Measurements from ENCODE around the gene VEGFC. TPM values are rescaled to one million over a fixed set of nuclear protein-coding genes. Genes with fewer than 3 reads are reported as not detected.
A peak's percentile ranks its signal among the peaks of the same experiment; 100 is the strongest.

The VEGFC gene
- total RNA-seq, 1 donor from 2014 or later, result 20.3 TPM

- FAIRE-seq, result no peak
- Mint-ChIP-seq H3K4me3 (ENCODE audit: unreplicated experiment) (no peak overlapping the region), H3K4me1 (ENCODE audit: low read depth, unreplicated experiment) (peaks cover 21% of the 10 kb centered on the region), H3K36me3 (ENCODE audit: low read depth, unreplicated experiment) (no peaks in the 10 kb centered on the region), H3K9me3 (ENCODE audit: unreplicated experiment) (no peaks in the 10 kb centered on the region), H3K27ac (ENCODE audit: unreplicated experiment) (no peak overlapping the region), H3K27me3 (ENCODE audit: low read depth, unreplicated experiment) (no peaks in the 10 kb centered on the region)
- Histone ChIP-seq H3K79me2 (ENCODE audit: insufficient read depth, low read length) (peaks cover 99% of the 10 kb centered on the region), H3K4me2 (ENCODE audit: low read length) (no peak overlapping the region), H3K4me3 (ENCODE audit: insufficient read depth, low read depth, low read length) (no peak overlapping the region), H2AFZ (ENCODE audit: low read depth, low read length) (no peak overlapping the region), H3K27me3 (ENCODE audit: insufficient read depth, low read length) (no peaks in the 10 kb centered on the region), H3K4me1 (ENCODE audit: insufficient read depth, low read length) (peaks cover 16% of the 10 kb centered on the region), H4K20me1 (ENCODE audit: insufficient read depth, low read length) (peaks cover 42% of the 10 kb centered on the region), H3K9ac (ENCODE audit: low read length) (no peak overlapping the region), H3K27ac (ENCODE audit: low read depth, low read length) (no peak overlapping the region), H3K9me3 (ENCODE audit: insufficient read depth, low read depth, low read length) (no peaks in the 10 kb centered on the region), H3K36me3 (ENCODE audit: insufficient read depth, low read length) (no peaks in the 10 kb centered on the region)
- TF ChIP-seq CTCF (IDR thresholded peaks at IDR 0.05; ENCODE audit: insufficient read depth, low read depth, low read length), result no peak
- DNase-seq (ENCODE audit: low read depth), result no peak
Measured at GRCh38 chr4:176755001-176755400, 37.7 kb downstream of the VEGFC start.

- no peak overlapping the region for H3K4me3 ChIP-seq (ENCODE audit: insufficient read depth, low read depth, low read length)
- DNase-seq (ENCODE audit: low read depth) (peak; percentile 91), FAIRE-seq (peak; percentile 88)
- peaks cover 36% of the 10 kb centered on the region for H4K20me1 ChIP-seq (ENCODE audit: insufficient read depth, low read length)
- peaks cover 99% of the 10 kb centered on the region for H3K79me2 ChIP-seq (ENCODE audit: insufficient read depth, low read length)
- H3K36me3 Mint-ChIP-seq (ENCODE audit: low read depth, unreplicated experiment), result no peaks in the 10 kb centered on the region
- H3K27ac Mint-ChIP-seq (ENCODE audit: unreplicated experiment), result peak overlapping the region; percentile 8
- TF ChIP-seq EZH2 (IDR thresholded peaks at IDR 0.05; ENCODE audit: insufficient read depth, low read length) (no peak), CTCF (IDR thresholded peaks at IDR 0.05; ENCODE audit: insufficient read depth, low read depth, low read length) (no peak)
- H3K27ac ChIP-seq (ENCODE audit: low read depth, low read length), result peak overlapping the region; percentile 35
- no peaks in the 10 kb centered on the region for H3K9me3 Mint-ChIP-seq (ENCODE audit: unreplicated experiment)
- H3K27me3 Mint-ChIP-seq (ENCODE audit: low read depth, unreplicated experiment), result no peaks in the 10 kb centered on the region
- peak overlapping the region; percentile 24 for H3K4me3 Mint-ChIP-seq (ENCODE audit: unreplicated experiment)
- peaks cover 21% of the 10 kb centered on the region for H3K4me1 Mint-ChIP-seq (ENCODE audit: low read depth, unreplicated experiment)
- no peaks in the 10 kb centered on the region for H3K27me3 ChIP-seq (ENCODE audit: insufficient read depth, low read length)
- peak overlapping the region; percentile 51 for H3K4me2 ChIP-seq (ENCODE audit: low read length)
- no peaks in the 10 kb centered on the region for H3K9me3 ChIP-seq (ENCODE audit: insufficient read depth, low read depth, low read length)
- peaks cover 16% of the 10 kb centered on the region for H3K4me1 ChIP-seq (ENCODE audit: insufficient read depth, low read length)
- no peak overlapping the region for H3K9ac ChIP-seq (ENCODE audit: low read length)
- H3K36me3 ChIP-seq (ENCODE audit: insufficient read depth, low read length), result no peaks in the 10 kb centered on the region
- no peak overlapping the region for H2AFZ ChIP-seq (ENCODE audit: low read depth, low read length)
Measured at GRCh38 chr4:176753049-176753448, 39.7 kb downstream of the VEGFC start.

GRCh38 chr4:176752191-176752749 is 40.5 kb downstream of the VEGFC start:
- Mint-ChIP-seq H3K4me1 (ENCODE audit: low read depth, unreplicated experiment) (peaks cover 21% of the 10 kb centered on the region), H3K9me3 (ENCODE audit: unreplicated experiment) (no peaks in the 10 kb centered on the region), H3K36me3 (ENCODE audit: low read depth, unreplicated experiment) (no peaks in the 10 kb centered on the region), H3K27ac (ENCODE audit: unreplicated experiment) (peak overlapping the region; percentile 8), H3K4me3 (ENCODE audit: unreplicated experiment) (no peak overlapping the region), H3K27me3 (ENCODE audit: low read depth, unreplicated experiment) (no peaks in the 10 kb centered on the region)
- Histone ChIP-seq H3K4me1 (ENCODE audit: insufficient read depth, low read length) (peaks cover 16% of the 10 kb centered on the region), H3K36me3 (ENCODE audit: insufficient read depth, low read length) (no peaks in the 10 kb centered on the region), H4K20me1 (ENCODE audit: insufficient read depth, low read length) (peaks cover 40% of the 10 kb centered on the region), H2AFZ (ENCODE audit: low read depth, low read length) (no peak overlapping the region), H3K4me3 (ENCODE audit: insufficient read depth, low read depth, low read length) (no peak overlapping the region), H3K9me3 (ENCODE audit: insufficient read depth, low read depth, low read length) (no peaks in the 10 kb centered on the region), H3K27me3 (ENCODE audit: insufficient read depth, low read length) (no peaks in the 10 kb centered on the region), H3K9ac (ENCODE audit: low read length) (no peak overlapping the region), H3K79me2 (ENCODE audit: insufficient read depth, low read length) (peaks cover 98% of the 10 kb centered on the region), H3K4me2 (ENCODE audit: low read length) (peak overlapping the region; percentile 51), H3K27ac (ENCODE audit: low read depth, low read length) (peak overlapping the region; percentile 35)
- no peak for DNase-seq (ENCODE audit: low read depth)
- TF ChIP-seq CTCF (IDR thresholded peaks at IDR 0.05; ENCODE audit: insufficient read depth, low read depth, low read length), result no peak
- no peak for TF ChIP-seq EZH2 (IDR thresholded peaks at IDR 0.05; ENCODE audit: insufficient read depth, low read length)
- no peak for FAIRE-seq
